GM18909 (cell line): ENCODE data around the gene FOXD1.

Source experiments
- ATAC-seq: cut with Tn5 transposase; IDR thresholded peaks from one replicate; pipeline ENCODE4 v1.9.1; 2021; ENCODE audit warnings: mild to moderate bottlenecking; ENCODE audit not compliant: unreplicated experiment, poor library complexity

FOXD1 gene

GRCh38 chr5:73442231-73442811 is 6.3 kb downstream of the FOXD1 start:
- ATAC-seq = no peak

GRCh38 chr5:73441378-73441777 is 7.2 kb downstream of the FOXD1 start:
- no peak for ATAC-seq

- ATAC-seq = no peak
Observed at GRCh38 chr5:73440262-73440661, 8.3 kb downstream of the FOXD1 start.

- ATAC-seq = no peak
Observed at GRCh38 chr5:73438645-73439470, 9.7 kb downstream of the FOXD1 start.

DNA sequence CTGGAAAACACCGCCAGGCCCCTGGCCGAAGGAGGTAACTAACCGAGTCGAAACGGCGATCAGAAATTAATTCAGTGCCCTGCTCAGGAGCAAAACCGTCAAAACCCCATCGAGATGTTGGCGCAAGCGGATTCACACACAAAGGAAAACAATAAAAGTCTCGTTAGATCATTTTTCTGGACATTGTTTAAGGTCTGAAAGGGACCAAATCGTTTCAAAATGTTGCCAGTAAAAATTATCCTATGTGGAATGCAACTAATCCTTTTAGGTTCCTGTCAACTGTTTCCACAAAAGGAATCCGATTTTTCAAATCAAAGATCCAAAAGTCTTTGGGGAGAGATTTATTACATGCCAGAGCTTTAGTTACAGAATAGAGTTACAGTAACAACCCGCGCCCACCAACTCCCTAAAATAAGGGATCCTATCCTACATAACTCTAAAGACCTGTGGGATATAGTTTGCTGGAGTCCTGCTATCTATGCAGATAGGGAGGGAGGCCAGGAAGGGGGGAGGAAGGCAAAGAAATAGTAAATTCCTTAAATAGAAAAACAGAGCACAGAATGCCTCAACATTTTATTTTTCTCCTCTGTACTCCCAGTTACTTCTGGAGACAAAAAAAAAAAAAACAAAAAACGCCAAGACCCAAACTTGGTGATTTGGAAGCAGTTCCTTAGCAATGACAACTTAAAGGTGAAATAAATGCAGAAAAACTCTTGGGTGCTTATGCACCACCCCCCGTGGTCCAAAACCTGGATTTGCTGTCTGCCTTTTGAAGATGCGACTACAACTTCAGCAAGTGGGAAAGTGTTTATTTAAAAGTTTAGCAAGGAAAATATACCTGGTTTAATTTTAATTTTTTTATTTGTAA is 10.6 kb downstream of the FOXD1 start:
- no peak for ATAC-seq

- no peak for ATAC-seq
Observed at GRCh38 chr5:73437101-73437776, 11.3 kb downstream of the FOXD1 start.

- ATAC-seq = no peak
Observed at GRCh38 chr5:73436535-73437100, 12.0 kb downstream of the FOXD1 start.

DNA sequence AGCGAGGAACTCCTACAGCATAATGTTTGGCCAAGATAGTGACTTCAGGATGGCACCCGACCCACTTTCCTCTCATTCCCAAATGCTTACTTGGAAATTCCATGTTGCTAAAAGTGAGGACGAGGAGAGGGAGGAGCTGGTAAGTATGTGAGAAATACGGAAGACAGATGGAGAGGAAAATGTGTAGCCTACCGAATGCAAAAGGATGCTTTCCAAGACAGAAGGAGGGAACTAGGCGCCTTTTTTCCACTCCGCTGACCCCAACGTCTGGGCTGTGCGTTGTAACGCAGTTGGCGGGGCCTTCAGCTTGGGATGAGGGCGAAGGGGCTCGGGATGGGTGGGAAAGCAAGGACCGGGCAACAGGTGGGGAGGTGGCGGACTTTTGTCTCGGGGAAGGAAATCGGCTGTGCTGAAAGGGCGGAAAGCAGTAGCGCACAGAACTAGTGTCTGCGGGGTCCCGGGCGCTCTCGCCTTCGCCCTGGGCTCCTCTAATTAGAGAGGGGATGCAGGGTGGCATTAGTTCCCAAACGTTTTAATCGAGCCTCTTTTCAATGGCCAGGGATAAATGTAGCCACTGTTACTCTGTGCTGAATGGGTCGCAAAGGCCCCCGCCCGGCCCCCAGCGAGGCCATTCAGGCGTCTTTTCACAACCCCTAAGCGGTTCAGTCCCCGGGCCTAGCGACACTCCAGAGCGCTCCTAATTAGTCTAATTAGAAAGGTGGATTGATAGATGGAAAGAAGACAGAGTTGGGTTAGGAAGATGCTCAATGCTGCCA is 12.6 kb downstream of the FOXD1 start:
- ATAC-seq = no peak

GRCh38 chr5:73434907-73435306 is 13.7 kb downstream of the FOXD1 start:
- ATAC-seq = no peak

GRCh38 chr5:73434461-73434860 is 14.1 kb downstream of the FOXD1 start:
- ATAC-seq = no peak

- no peak for ATAC-seq
Observed at GRCh38 chr5:73433982-73434342, 14.6 kb downstream of the FOXD1 start.

DNA sequence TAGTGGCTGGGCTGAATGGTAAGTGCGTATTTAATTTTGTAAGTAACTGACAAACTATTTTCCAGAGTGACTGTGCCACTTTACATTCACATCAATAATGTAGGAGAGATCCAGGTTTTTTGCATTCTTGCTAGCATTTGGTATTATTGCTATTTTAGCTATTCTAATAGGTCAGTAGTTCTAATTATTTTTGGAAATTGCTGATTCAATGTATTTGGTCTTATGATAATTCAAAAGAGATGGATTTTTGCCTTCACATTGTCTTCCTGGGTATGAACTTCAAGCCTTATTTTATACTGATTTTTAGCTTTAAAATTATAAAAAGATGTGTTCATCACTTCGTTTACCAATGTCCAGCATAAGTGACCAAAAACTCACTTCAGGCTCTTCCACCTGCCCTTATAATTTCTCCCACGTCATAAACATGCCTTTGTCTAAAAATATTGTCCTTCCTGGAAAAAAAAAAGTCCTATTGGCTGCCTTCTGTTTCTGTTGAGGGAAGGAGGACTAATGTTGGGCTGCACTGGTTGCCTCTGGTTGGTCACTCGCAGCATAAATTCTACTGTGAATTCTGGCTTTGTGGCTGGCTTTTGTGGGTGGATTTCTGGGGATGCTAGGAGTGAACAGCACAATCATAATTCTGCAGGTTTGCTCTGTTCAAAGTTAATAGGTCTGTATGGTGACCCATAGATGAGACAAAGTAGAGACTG is 15.2 kb downstream of the FOXD1 start:
- ATAC-seq = no peak

- ATAC-seq = no peak
Observed at GRCh38 chr5:73431204-73431851, 17.2 kb downstream of the FOXD1 start.

GRCh38 chr5:73426034-73426433 is 22.5 kb downstream of the FOXD1 start:
- ATAC-seq = no peak

DNA sequence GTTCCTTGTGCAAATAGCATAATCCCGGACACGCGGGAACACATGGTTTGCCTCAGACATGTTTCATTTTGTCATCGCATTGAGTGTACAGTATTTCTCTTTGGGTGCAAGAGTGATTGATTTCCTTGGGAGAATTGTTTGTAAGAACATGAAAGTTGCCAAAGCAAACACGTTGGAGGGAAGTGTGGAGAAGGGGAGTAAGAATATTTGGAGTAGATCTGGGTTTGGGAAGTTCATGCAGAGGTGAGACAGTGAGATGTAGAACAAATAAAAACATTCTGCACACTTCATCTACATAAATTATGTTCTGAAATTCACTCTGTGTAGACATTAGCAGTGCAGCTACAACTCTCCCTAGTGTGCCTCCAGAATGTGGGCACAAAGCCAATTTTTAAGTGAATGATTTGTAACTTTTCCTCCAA is 24.0 kb downstream of the FOXD1 start:
- no peak for ATAC-seq

GRCh38 chr5:73422164-73422563 is 26.4 kb downstream of the FOXD1 start:
- no peak for ATAC-seq

GRCh38 chr5:73420666-73421065 is 27.9 kb downstream of the FOXD1 start:
- no peak for ATAC-seq
